Lower leg skin (tissue), 3 donors: ENCODE measurements around the gene PER3.

ENCODE experiments used
- POLR2A ChIP-seq, 2 donors: fragments of 450-650 bp; IDR thresholded peaks; one replicate each; pipeline ENCODE4 v1.6.1; 2016 to 2017; ENCODE audit warnings: antibody characterized with exemption in 2 of 2, mild to moderate bottlenecking in 1 of 2, moderate library complexity in 1 of 2
- TF ChIP-seq, protein P1 (sequence below), 3 donors: fragments of 450-650 bp; IDR thresholded peaks; one replicate each; pipeline ENCODE4 v1.5.1; 2016; ENCODE audit warnings: antibody characterized with exemption in 3 of 3, mild to moderate bottlenecking in 3 of 3, moderate library complexity in 2 of 3

DNA sequence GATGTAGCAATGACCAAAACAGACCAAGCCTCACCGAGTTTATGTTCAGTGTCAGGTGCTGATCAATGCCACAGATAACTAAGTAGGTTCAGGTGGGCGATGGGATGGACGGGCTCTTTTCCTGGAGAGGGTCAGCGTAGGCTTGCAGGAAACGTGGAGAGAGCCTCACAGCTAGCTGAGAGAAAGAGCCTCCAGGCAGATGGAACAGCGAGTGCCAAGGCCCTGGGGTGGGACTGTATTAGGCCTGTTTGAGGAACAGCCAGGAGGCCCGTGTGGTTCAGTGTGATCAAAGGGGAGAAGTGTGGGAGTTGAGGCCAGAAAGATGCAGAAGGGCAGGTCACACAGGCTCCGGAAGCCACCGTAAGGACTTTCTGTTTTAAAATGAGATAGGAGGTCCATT lies 76.0 kb downstream of the PER3 start:
- no peak for TF ChIP-seq POLR2A (IDR thresholded peaks at IDR 0.05)
- TF ChIP-seq, protein P1, sequence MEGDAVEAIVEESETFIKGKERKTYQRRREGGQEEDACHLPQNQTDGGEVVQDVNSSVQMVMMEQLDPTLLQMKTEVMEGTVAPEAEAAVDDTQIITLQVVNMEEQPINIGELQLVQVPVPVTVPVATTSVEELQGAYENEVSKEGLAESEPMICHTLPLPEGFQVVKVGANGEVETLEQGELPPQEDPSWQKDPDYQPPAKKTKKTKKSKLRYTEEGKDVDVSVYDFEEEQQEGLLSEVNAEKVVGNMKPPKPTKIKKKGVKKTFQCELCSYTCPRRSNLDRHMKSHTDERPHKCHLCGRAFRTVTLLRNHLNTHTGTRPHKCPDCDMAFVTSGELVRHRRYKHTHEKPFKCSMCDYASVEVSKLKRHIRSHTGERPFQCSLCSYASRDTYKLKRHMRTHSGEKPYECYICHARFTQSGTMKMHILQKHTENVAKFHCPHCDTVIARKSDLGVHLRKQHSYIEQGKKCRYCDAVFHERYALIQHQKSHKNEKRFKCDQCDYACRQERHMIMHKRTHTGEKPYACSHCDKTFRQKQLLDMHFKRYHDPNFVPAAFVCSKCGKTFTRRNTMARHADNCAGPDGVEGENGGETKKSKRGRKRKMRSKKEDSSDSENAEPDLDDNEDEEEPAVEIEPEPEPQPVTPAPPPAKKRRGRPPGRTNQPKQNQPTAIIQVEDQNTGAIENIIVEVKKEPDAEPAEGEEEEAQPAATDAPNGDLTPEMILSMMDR (IDR thresholded peaks at IDR 0.05): no peak
